Stimulated activated CD4-positive, alpha-beta T cell treated with anti-CD3 and anti-CD28 coated beads, Interleukin-4, amount 100 ng/mL, for 4 hours (primary cell): ENCODE measurements around the gene KLHL40.

Experiments
- DNase-seq, 2 experiments: peaks; one replicate each; pipeline ENCODE4 v3.0.0-alpha.2; 2020

KLHL40 gene

GRCh38 chr3:42685363-42685881 is at the start of gene KLHL40:
Gene KLHL40, plus strand, starts transcription at chr3:42685537. Its CDS starts 82 bp downstream, at chr3:42685619.
- DNase-seq, result no peak

GRCh38 chr3:42637001-42637400 is 48.3 kb upstream of the KLHL40 start:
- no peak for DNase-seq

GRCh38 chr3:42638339-42638842 is 46.9 kb upstream of the KLHL40 start:
- DNase-seq, result no peak

- DNase-seq, result no peak
These were observed 46.1 kb upstream of the KLHL40 start for GRCh38 chr3:42639192-42639591.

- no peak for DNase-seq
These were observed 45.2 kb upstream of the KLHL40 start for GRCh38 chr3:42640129-42640528.

- no peak for DNase-seq
These were observed 44.5 kb upstream of the KLHL40 start for GRCh38 chr3:42640771-42641370.

GRCh38 chr3:42647821-42648459 is 37.4 kb upstream of the KLHL40 start:
- no peak for DNase-seq

GRCh38 chr3:42649006-42649405 is 36.3 kb upstream of the KLHL40 start:
- no peak for DNase-seq

GRCh38 chr3:42649783-42650182 is 35.6 kb upstream of the KLHL40 start:
- DNase-seq, result no peak

GRCh38 chr3:42651248-42652091 is 33.9 kb upstream of the KLHL40 start:
- no peak for DNase-seq

- no peak for DNase-seq
These were observed 33.1 kb upstream of the KLHL40 start for GRCh38 chr3:42652251-42652610.

- DNase-seq, result no peak
These were observed 32.6 kb upstream of the KLHL40 start for GRCh38 chr3:42652611-42653302.

- no peak for DNase-seq
These were observed 32.1 kb upstream of the KLHL40 start for GRCh38 chr3:42653303-42653559.

- DNase-seq, result no peak
These were observed 31.6 kb upstream of the KLHL40 start, which contains the start of gene ZBTB47 for GRCh38 chr3:42653560-42654330. Gene ZBTB47, plus strand, starts transcription at chr3:42653697. Its CDS starts 4,659 bp downstream, at chr3:42658356.

- DNase-seq, result no peak
These were observed 30.8 kb upstream of the KLHL40 start for GRCh38 chr3:42654331-42655201.

- DNase-seq, result no peak
These were observed 29.9 kb upstream of the KLHL40 start for GRCh38 chr3:42655331-42655888.

GRCh38 chr3:42655980-42656679 is 29.2 kb upstream of the KLHL40 start:
- DNase-seq, result no peak

- no peak for DNase-seq
These were observed 28.4 kb upstream of the KLHL40 start for GRCh38 chr3:42656680-42657610.

- DNase-seq, result no peak
These were observed 27.7 kb upstream of the KLHL40 start for GRCh38 chr3:42657675-42658074.
